Measurements from ENCODE around the gene VMA21.

DNA sequence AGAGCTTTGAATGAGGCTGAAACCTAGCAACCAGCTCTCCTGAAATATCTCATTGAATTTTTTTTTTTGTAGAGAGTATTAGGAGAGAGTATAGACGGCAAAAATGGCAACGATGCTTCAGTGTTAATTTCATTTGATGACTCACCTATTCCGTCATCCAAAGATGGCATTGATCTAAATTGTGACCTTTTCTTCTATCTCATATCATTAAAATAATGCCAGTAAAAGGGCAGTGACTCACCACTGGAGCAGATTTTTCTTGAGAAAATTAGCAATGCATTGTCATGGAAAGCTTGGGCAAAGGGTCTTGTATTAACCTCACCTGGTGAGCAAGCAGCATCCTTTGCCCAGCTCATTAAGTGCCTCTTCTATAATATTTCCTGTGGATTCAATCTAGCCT is 19.6 kb downstream of the VMA21 start:
- TF ChIP-seq, protein P1, sequence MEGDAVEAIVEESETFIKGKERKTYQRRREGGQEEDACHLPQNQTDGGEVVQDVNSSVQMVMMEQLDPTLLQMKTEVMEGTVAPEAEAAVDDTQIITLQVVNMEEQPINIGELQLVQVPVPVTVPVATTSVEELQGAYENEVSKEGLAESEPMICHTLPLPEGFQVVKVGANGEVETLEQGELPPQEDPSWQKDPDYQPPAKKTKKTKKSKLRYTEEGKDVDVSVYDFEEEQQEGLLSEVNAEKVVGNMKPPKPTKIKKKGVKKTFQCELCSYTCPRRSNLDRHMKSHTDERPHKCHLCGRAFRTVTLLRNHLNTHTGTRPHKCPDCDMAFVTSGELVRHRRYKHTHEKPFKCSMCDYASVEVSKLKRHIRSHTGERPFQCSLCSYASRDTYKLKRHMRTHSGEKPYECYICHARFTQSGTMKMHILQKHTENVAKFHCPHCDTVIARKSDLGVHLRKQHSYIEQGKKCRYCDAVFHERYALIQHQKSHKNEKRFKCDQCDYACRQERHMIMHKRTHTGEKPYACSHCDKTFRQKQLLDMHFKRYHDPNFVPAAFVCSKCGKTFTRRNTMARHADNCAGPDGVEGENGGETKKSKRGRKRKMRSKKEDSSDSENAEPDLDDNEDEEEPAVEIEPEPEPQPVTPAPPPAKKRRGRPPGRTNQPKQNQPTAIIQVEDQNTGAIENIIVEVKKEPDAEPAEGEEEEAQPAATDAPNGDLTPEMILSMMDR (conservative IDR thresholded peaks at IDR 0.05 in 1 of 2, IDR thresholded peaks at IDR 0.05 in 1 of 2; ENCODE audit: low read depth in 1 of 2, low read length in 2 of 2), result no peak
- TF ChIP-seq EZH2 (IDR thresholded peaks at IDR 0.05; ENCODE audit: low read length, missing control alignments), result no peak

All from fibroblast of lung (primary cell).